GM12865 (cell line): Measurements from ENCODE around the gene NFIA.

Source experiments
- DNase-seq: peaks from one replicate; pipeline ENCODE4 v3.0.0; 2010; ENCODE audit warnings: low read depth
- H3K4me3 ChIP-seq: 2 replicates; pipeline ENCODE4 v1.5.1; 2011; ENCODE audit warnings: mild to moderate bottlenecking, low read depth, low read length, control low read depth
- TF ChIP-seq, protein P1 (sequence below): IDR thresholded peaks from 2 replicates; pipeline ENCODE4 v1.5.1; 2011; ENCODE audit warnings: low read length, control low read depth, low read depth, inconsistent platforms; ENCODE audit not compliant: insufficient read depth; ENCODE audit errors: missing control alignments

Gene NFIA

DNA sequence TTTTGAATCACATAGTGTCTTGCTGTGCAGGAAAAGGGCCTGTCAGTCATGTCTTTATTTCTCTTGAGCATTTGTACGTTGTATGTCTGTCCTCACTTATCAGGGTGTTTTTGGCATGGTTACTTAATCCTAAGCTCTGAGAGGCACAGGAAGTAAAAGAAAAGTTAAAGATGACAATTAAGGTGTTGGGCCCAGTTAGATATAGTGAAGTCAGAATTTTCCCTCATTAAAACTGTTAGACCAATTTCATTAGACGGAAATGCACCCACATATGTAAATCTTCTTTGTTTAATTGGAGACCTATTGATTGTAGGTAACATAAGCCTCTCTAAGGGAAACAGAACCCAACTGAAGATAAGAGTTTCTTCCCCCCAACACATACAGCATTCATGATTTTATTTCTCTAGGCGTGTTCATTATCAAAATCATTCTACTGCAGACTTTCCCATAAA lies 21.9 kb downstream of the NFIA start:
- TF ChIP-seq, protein P1, sequence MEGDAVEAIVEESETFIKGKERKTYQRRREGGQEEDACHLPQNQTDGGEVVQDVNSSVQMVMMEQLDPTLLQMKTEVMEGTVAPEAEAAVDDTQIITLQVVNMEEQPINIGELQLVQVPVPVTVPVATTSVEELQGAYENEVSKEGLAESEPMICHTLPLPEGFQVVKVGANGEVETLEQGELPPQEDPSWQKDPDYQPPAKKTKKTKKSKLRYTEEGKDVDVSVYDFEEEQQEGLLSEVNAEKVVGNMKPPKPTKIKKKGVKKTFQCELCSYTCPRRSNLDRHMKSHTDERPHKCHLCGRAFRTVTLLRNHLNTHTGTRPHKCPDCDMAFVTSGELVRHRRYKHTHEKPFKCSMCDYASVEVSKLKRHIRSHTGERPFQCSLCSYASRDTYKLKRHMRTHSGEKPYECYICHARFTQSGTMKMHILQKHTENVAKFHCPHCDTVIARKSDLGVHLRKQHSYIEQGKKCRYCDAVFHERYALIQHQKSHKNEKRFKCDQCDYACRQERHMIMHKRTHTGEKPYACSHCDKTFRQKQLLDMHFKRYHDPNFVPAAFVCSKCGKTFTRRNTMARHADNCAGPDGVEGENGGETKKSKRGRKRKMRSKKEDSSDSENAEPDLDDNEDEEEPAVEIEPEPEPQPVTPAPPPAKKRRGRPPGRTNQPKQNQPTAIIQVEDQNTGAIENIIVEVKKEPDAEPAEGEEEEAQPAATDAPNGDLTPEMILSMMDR, result no peak
- DNase-seq, result no peak
- H3K4me3 ChIP-seq, result no peak overlapping the region

DNA sequence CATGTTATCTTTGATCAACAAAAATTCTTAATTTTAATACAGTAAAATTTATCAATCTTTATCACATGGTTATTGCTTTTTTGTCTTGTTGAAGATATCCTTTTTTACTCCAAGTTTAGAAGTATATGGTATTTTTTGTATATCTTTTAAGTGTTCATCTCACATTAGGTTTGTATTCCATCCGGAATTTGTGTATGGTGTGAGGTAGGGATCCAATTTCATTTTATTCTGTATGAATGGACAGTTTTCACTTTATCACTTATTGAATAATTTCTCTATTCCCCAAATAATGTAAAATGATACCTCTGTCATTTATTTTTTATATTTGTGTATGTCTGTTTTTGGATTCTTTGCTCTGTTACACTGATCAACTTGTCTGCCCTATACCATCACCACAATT lies 25.3 kb downstream of the NFIA start:
- TF ChIP-seq, protein P1, result no peak
- no peak overlapping the region for H3K4me3 ChIP-seq
- no peak for DNase-seq

DNA sequence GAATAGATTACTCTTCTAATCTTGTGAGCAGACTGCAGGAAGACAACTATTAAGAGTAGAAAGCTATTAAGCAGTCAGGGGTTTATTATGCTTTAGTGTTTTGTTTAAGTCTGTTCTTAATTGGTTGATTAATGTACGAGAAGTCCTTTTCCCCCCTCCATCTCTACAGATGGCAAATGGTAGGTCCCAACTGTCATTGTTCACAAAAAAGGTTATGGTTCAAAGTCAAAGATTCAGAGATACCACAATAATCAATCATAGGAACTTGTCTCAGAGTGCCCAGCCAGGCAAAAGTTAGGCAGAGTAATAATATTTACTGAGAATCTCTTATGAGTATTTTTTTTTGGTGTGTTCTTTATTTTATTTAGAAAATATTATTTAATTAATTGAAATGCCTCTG lies 26.8 kb downstream of the NFIA start:
- no peak for DNase-seq
- no peak overlapping the region for H3K4me3 ChIP-seq
- TF ChIP-seq, protein P1, result no peak

GRCh38 chr1:61109910-61110309 lies 27.5 kb downstream of the NFIA start:
- TF ChIP-seq, protein P1, result no peak
- no peak overlapping the region for H3K4me3 ChIP-seq
- no peak for DNase-seq

GRCh38 chr1:61110554-61110953 lies 28.2 kb downstream of the NFIA start:
- no peak for DNase-seq
- no peak overlapping the region for H3K4me3 ChIP-seq
- TF ChIP-seq, protein P1, result no peak

DNA sequence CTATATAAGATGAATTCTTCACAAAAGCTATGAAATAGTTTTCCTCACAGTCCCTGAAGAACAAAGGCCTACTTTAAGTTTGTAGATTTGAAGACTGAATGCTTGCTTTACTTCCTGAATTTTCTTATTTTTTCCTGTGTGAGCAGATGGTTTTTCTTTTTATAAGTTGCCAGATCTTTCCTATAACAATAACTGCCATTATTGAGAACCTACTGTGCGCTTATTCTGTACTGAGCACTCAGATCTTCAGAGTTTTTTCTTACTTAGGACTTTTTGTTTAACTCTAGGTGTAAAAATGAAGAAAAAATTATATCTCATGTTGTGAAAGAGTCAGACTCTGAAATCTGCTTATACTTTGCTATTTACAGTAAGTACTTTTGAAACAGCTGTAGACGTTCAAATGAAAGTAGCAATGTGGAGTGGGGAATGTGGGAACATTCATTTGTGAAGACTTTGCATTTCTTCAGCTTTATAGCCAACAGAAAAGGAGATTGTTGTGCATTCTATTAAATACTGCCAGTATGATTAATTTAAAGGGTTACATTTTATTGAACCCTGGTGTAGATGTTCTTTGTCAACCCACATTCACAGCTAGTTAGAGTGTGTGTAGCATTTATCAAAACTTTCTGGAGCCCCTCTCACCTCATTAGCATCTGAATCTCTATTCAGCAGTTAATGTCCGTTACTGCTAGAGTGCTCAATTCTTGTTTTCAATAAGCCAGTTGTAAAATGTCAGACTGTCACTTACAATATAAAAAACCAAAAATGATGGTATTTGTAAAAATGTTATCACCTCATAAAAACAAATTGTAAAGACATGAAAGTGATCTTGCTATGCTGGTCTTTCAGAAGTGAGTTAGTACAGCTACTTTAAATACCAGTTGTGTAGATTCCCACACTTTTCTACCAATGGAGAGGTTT lies 29.0 kb downstream of the NFIA start:
- H3K4me3 ChIP-seq, result no peak overlapping the region
- no peak for DNase-seq
- TF ChIP-seq, protein P1, result no peak

- no peak overlapping the region for H3K4me3 ChIP-seq
- TF ChIP-seq, protein P1, result no peak
- no peak for DNase-seq
These were observed 32.0 kb downstream of the NFIA start for GRCh38 chr1:61114178-61114870.
